CD4-positive, alpha-beta T cell treated with Interleukin-4 for 1 hour (primary cell): Measurements from ENCODE around the gene KCTD20.

ENCODE experiments used
- DNase-seq, 2 donors: peaks; one replicate each; pipeline ENCODE4 v3.0.0-alpha.2; 2020 to 2022

The KCTD20 gene

GRCh38 chr6:36499918-36500317, 57.1 kb downstream of the KCTD20 start:
- no peak for DNase-seq

- no peak for DNase-seq
Measured at GRCh38 chr6:36501686-36502085, 58.9 kb downstream of the KCTD20 start.

DNA sequence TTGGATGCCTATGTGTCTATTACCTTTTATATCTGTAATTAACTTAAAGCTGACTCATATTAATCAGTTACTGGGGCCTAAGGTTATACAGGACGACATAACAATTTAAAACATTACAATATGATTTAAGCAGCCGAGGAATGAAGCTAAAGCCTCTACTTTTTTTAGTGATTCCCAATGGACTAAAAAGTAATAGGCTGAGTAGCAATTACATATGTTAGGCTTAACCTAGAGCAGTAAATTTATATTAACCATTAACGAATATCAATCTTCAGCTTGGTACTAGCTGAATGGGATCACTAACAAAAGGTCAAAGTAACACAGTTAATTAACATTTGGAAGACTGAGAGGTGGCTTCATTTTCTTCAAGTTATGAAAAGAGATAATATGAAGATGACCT, 61.4 kb downstream of the KCTD20 start:
- no peak for DNase-seq

DNA sequence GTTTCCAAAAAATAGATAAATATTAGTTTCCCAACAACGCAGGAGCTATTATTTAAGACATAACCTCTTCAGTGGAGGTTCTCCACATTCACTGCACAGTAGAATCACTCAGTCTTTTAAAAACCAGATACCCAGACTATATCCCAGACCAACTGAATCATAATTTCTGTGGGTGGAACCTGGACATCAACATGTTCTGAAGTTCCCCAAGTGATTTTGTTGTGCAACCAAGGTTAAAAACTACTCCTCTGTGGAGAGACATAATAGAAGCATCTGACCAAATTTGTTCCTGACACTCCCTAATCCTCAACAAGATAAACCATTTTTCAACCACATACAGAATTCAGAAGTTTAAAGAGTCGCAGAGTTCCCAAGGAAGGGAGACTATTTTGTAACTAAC, 62.2 kb downstream of the KCTD20 start:
- DNase-seq: no peak

GRCh38 chr6:36505744-36506534, 63.1 kb downstream of the KCTD20 start:
- DNase-seq: no peak

GRCh38 chr6:36506611-36507010, 63.8 kb downstream of the KCTD20 start:
- DNase-seq: no peak

DNA sequence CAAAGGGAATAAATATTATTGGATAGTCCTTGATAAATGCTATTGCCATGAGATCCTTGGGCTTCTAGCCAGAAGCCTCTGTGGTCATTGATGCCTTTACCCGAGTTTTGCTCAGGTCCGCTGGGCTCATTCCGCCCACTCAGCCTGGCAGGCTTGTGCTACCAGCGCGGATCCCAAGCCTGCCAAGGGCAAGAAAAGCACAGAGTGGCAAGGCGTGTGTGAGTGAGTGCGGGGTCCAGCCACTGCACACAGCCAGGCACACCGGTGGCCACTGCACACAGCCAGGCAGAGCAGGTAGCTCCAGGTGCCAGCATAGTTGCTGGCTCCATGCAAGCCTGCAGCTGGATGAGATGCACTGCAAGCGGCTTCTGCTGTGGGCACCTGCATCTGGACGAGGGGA, 65.7 kb downstream of the KCTD20 start:
- no peak for DNase-seq

- DNase-seq: no peak
Measured at GRCh38 chr6:36510365-36510764, 67.6 kb downstream of the KCTD20 start.

DNA sequence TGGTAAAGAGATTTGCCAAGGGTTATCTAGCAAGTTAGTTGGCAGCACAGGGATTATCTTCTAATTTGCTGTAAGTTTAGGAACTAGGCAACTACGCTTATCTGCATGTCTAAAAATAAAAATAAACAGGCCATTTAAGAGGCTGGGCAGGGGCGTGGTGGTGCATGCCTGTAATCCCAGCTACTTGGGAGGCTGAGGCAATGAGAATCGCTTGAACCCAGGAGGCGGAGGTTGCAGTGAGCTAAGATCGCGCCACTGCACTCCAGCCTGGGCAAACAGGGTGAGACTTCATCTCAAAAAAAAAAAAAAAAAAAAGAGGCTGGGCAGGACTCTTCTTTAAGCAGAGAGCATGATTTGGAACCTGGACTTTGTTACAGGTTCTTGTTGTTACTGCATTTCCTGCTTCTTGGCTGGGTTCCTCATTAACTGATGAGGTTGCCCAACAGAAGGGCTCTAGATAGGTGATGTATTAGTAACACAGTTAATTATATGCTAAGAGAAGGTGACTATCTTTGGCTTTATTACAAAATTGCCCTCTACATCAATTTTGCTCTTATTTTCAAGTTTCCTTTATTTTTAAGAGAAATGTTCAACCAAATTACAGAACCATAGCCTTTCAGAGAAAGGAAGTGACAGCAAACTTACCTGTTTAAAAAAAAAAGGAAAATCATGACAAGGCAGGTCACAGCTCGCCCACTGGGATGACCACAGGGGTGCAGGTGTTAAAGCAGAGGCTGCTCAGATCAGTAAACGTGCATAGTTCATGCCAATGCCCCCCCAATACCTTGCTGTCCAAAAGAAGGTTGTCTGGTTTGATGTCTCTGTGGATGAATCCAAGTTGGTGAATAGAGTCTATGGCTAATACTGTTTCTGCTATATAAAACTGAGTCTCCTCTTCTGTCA, 72.0 kb downstream of the KCTD20 start:
- DNase-seq: no peak

- no peak for DNase-seq
Measured at GRCh38 chr6:36515844-36516243, 73.0 kb downstream of the KCTD20 start.

- DNase-seq: no peak
Measured at GRCh38 chr6:36516559-36516958, 73.8 kb downstream of the KCTD20 start.

DNA sequence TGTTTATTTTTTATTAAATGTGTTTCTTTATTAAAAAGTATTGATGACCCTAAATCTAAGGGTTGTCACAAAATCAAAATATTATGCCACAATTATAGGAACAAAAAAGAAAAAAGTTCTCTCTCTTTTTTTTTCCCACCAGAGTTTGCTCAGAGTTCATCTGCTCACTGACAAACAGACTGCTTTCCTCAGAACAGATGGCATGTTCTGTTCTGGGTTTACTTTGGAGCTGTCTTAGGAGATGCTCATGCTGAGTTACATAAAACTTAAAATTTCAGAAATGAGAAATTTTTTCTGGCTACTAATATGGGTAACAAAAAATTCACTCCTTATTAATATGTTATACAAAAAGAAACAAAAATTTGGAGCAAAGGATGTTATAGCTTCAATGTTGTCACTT, 74.2 kb downstream of the KCTD20 start:
- no peak for DNase-seq

- no peak for DNase-seq
Measured at GRCh38 chr6:36517408-36517807, 74.6 kb downstream of the KCTD20 start.

- no peak for DNase-seq
Measured at GRCh38 chr6:36519352-36519751, 76.6 kb downstream of the KCTD20 start.

- no peak for DNase-seq
Measured at GRCh38 chr6:36523451-36523850, 80.7 kb downstream of the KCTD20 start.

DNA sequence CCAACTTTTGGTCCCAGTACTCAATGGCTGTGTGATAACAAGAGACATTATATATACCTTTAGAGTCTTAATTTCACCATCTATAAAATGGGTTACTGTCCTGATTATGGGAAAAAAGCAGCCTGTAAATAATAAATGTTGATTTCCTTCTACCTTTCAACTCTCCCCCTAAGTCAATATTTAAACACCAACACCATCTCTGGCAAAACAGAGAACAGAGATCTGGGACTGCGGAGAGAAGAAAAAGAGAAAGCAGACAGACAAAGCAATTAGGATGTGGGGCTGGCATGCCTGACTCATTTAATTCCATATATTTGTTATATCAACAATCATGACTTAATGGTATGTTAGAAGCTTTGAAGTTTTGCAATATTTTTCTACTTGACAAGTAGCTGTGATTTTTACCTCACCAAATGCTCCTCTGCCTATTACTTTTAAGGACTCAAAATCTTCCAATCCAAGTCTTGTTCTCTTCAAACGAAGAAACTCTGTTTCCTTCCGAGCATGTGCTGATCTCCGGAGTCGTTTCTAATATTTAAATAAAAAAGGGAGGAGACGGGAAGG, 81.2 kb downstream of the KCTD20 start:
- DNase-seq: no peak

DNA sequence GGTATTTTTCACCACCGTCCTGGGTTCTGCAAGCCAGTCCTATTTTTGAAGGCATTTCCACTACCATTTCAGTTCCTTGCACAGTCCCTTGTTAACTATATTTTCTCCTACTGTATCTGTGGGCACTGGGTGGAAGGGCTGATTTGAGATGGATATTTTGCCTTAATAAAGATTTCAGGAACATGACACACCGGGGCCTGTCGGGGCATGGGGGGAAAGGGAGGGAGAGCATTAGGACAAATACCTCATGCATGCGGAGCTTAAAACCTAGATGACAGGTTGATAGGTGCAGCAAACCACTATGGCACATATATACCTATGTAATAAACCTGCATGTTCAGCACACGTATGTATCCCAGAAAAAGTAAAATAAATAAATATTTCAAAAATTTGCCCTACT, 82.1 kb downstream of the KCTD20 start:
- no peak for DNase-seq

- DNase-seq: no peak
Measured at GRCh38 chr6:36525346-36525745, 82.5 kb downstream of the KCTD20 start.

- no peak for DNase-seq
Measured at GRCh38 chr6:36526066-36526465, 83.3 kb downstream of the KCTD20 start.

- no peak for DNase-seq
Measured at GRCh38 chr6:36533321-36533720, 90.5 kb downstream of the KCTD20 start.

DNA sequence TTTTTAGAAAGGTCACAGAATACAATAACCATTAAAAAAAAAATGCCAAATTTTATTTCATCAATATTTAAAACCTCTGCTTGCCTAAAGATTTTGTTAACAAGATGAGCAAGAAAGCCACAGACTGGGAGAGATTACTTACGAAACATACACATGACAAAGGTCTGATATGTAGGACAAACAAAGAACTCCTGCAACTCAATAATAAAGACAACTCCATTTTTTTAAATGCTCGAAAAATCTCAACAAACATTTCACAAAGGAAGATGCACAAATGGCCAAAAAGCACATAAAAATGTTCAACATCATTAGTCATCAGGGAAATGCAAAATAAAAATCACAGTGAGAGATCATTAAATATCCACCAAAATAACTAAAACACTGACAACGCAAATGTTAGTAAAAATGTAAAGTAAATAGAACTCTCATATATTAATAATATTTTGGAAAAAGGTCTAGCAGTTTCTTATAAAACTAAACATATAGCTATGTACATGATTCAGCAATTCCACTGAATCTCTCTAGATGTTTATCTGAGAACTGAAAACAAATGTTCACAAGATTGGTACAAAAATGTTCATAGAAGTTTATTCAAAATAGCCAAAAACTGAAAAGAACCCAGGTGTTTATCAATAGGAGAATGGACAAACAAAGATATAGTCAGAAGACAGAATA, 94.2 kb downstream of the KCTD20 start:
- no peak for DNase-seq

- peak in 1 of 2 donors; percentile 43 for DNase-seq
Measured at GRCh38 chr6:36539814-36540568, 97.2 kb downstream of the KCTD20 start.
